ENCODE results near the gene ZBTB39.
"Not testable (repeated sequence)": the region's sequence is repeated elsewhere in the genome, so short reads cannot be mapped to it uniquely, and the experiment has no call there.

Gene ZBTB39

DNA sequence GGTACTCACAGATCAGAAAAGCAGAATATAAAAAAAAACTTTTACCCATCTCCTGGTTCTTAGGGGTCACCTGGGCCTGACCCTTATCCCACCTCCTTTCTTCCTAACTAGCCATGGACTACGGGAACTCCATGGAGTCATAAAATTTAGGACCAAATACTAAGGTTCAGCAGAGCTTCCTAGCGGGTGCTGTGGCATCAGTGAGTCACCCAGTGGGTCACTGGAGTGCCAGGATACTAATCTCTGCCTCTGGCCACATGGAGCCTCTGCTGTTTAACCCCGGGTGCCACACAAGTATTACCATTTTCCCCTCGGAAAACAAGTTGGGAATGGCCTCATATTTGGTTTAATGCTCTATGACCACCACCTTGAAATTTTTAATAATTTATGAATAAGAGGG lies 6.9 kb downstream of the ZBTB39 start:
- DNase-seq = no peak

DNA sequence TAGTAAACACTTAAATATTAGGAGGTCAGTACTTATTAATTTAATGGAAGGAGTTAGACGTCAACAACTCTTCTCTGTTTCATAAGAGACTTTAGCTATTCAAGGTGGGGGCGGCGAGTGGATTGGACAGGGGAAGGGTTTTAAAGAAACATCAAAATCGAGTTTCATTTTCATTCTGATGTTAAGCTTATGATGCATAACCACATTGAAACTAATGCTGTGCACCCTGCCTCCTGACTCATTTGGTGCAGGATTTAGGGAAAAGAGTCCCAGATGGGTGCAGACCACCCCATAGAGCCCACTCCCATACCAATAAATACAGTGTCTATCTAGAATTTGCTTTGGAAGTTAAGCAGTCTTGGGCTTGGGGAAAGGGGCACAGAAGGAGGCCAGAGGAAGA lies 7.4 kb downstream of the ZBTB39 start:
- DNase-seq = no peak

DNA sequence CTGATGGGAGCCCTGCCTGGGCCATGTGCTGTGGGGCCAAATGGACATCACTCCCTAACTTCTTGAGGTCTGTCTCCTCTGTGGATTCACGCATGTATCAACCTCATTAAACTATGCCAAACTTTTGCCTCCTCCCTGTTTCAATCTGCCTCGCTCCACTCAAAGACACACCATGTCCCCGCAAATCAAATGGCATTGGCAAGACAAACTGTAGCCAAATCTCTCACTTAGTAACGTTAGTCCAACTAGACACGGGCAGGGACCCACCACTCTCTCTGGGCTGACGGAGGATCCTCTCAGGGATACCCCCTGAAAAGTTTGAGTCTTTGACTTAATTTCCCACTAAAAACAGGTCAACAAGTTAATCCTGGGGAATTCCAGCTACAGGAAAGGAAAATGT lies 8.0 kb downstream of the ZBTB39 start:
- DNase-seq = no peak

DNA sequence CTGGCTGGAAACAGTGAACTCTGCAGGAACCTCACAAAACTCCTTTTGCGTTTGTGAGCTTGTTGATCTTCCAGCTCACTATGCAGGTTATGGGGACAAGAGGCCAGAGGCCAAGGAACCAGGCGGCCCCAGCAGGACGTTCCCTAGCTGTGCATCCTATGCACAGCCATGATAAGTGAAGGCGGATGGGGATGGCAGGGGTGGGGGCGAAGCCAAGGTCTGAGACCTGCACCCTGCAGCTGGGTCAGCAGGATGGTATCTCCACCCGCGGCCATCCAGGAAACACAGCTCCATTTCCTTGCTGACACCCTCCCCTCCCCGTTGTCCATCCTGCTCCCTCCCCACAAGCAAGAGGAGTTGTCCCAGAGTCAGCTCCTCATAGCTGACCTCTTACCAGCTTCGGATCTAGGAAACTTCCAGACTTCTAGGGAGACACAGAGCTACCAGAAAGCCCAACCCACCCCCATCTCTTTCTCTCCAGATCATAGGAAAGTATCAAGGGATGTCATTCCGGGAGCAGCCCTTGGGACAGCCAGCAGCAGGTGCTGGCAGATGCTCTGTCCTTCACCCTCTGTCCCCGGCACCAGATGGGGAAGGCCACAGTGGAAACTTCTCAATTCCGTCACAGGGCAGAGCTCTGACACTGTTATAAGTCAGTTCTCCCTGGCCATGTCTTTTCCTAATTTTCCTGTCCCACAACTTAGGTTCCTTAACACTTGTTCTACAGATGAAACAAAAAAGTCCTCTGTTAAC lies 9.4 kb downstream of the ZBTB39 start:
- DNase-seq = no peak

DNA sequence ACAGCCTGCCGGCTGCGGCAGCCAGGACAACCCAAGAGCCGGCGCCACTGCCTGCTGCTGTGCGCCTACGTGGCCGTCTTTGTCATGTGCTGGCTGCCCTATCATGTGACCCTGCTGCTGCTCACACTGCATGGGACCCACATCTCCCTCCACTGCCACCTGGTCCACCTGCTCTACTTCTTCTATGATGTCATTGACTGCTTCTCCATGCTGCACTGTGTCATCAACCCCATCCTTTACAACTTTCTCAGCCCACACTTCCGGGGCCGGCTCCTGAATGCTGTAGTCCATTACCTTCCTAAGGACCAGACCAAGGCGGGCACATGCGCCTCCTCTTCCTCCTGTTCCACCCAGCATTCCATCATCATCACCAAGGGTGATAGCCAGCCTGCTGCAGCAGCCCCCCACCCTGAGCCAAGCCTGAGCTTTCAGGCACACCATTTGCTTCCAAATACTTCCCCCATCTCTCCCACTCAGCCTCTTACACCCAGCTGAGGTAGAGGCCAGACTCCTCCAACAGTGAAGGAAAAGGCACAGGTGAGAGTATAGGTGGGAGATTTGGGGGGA lies 10.3 kb downstream of the ZBTB39 start:
- no peak for DNase-seq

DNA sequence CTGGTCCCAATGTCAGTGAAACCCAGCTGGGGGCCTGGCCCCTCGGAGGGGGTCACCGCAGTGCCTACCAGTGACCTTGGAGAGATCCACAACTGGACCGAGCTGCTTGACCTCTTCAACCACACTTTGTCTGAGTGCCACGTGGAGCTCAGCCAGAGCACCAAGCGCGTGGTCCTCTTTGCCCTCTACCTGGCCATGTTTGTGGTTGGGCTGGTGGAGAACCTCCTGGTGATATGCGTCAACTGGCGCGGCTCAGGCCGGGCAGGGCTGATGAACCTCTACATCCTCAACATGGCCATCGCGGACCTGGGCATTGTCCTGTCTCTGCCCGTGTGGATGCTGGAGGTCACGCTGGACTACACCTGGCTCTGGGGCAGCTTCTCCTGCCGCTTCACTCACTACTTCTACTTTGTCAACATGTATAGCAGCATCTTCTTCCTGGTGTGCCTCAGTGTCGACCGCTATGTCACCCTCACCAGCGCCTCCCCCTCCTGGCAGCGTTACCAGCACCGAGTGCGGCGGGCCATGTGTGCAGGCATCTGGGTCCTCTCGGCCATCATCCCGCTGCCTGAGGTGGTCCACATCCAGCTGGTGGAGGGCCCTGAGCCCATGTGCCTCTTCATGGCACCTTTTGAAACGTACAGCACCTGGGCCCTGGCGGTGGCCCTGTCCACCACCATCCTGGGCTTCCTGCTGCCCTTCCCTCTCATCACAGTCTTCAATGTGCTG lies 11.0 kb downstream of the ZBTB39 start:
- DNase-seq = no peak

DNA sequence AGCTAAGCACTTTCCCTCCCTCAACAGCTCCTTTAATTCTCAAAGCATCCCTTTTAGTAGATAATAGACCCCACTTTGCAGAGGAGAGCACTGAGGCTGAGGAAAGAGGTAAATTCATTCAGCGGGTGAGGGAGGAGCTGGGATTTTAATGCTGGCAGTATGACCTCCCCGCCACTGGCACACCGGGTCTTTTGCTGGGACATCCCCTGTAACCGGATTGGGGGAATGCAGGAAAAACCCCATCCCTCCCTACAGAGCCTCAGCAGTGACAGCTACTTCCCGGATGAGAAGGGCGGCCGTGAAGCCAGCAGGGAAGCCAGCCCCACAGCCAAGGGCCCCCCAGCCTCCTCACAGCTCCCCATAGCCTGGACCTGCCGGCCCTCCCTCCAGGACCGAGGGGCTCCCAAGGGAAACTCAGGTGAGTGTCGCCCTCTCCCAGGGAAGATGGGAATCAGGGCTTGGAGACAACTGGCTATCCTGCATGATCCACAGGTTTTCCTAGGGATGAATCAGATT lies 12.1 kb downstream of the ZBTB39 start:
- no peak for DNase-seq

DNA sequence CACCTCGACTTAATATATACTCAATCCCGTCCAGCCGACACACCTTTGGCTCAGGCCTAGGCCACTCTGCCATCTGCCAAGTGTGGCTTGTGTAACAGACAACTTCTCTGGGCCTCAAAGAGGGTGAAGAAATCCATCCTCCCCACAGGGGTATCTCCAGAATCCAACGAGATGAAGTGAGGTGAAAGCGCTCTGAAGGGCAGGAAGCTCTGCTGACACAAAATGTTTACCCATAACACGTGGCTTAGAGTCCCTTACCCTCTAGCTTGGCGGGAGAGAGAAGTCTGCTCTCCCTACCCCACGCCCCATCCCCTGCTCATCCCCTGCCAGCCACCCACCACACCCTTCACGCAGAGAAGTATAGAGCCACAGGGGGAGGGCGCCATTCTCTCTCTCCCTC lies 13.0 kb downstream of the ZBTB39 start:
- no peak for DNase-seq

DNA sequence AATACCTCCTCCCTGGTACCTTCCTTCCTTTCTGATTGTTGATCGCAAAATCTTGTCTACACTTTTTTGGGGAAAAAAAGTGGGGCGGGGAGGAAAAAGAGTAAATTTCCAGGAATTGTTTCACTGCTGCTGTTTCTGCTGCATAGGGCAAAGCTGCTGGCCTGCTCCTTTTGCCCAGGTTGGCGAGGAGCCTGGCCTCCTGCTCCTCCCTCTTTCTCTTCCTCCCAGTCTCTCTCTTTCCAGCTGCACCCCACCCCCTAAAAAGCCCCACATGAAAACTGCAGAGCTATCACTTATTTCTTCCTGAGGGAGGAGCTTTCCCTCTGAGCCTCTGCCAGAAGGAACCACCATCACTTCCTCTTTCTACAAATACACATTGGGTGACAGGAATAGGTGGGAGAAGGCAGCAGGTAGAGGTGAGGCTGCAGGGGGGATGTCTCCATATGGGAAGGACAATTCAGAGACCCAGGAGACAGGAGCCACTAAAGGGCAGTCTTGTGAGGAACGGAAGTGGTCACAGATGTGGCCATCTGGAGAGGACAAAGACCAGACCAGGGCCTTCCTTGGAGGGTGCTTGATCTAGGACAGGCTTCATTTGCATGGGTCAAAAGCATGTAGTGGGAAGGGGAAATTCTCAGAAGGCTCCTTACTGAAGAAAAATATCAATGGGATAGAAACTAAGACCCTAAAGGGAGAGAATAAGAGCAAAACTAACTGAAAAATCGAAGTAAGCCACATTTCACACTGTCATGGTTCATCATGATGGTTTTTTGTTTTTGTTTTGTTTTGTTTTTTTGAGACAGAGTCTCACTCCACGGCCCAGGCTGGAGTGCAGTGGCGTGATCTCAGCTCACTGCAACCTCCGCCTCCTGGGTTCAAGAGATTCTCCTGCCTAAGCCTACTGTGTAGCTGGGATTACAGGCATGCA lies 14.8 kb downstream of the ZBTB39 start:
- DNase-seq = no peak

DNA sequence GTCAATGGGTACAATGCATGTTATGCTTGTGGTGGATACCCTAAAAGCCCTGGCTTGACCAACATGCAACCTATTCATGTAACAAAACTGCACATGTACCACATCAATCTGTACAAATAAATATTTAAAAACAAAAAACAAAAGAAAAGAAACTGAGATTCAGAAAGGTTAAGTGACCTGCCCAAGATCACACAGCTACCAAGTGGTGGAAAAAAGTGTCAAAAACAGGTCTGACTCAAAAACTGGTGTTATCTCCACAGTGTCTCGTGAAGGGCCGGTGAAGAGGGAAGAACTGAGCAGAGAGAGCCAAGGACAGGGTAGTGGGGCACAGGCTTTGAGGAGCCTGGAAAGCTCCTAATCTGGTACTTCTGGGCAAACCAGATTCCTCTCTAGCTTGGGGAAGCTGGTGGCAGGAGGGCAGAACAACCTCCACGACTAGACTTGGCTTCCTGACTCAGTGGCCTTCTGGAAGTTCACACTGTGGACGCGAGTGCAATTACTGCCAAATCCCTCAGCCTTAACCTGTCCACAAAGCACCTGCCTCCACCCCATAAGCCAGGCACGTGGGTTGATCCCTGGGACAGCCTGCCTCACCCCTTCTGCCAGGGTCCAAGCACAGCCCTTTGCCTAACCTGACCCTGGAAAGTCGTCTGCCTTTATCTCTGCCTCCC lies 15.6 kb downstream of the ZBTB39 start:
- DNase-seq = no peak

DNA sequence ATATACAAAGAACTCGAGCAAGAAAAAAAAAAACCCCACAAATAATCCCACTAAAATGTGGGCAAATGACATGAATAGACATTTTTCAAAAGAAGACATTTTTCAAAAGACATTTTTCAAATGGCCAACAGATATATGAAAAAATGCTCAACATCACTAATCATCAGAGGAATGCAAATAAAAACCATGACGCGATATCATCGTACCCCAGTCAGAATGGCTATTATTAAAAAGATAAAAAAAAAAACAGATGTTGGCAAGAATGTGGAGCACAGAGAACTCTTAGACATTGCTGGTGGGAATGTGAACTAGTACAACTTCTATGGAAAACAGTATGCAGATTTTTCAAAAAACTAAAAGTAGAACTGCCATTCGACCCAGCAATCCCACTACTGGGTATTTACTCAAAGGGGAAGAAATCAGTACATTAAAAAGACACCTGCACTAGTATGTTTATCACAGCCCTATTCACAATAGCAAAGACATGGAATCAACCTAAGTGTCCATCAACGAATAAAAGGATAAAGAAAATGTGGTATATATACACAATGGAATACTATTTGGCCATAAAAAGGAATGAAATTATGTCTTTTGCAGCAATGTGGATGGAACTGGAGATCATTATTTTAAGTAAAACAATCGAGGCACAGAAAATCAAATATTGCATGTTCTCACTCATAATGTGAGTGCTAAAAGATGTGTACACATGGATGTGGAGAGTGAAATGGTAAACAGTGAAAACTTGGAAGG lies 16.3 kb downstream of the ZBTB39 start:
- DNase-seq = no peak

DNA sequence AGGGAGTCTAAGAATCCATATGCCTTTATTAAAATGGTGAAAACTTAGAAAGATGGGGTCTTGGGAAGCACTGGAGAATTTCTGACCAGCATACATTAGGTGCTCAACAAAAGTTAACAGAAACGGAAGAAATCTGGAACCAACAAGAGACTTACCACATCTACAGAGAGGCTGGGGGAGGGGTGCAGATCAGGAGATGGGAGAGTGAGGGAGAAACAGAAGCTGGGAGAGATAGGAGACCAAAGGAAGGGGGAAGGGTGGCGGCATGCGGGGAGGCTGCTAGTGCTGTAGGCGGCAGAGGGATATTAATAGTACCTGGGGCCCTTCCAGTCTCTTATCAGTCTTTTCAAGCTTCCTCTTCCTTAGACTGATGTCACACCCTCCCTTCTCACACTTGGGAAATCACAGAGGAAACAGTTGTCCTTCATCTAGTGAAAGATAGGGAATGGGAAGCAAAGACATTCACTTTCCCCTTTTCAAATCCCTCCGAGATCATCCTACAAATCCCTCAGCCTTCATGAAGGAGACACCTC lies 18.1 kb downstream of the ZBTB39 start:
- DNase-seq = no peak

DNA sequence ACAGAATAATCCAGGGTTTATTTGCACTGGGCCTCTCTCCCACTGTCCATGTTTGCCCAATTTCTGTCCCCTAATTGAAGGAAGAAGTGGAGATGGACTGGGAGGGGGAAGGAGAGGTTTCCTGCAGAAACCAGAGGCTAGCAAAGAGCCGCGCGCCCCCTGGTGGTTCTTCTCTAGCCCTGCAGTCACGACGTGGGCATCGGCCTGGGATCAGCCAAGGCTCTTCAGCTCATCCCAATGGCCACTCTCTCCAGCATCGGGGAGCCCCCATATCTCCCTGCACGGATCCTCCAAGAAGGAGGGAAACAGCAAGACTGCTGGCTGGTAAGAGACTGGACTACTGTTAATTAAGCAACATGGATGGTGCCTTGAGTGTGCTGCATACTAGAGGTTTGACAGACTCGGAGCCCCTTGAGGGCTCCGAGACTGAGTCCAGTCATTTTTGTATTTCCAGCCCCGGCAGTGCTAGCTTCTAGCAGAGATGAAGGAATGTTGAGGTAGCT lies 18.7 kb downstream of the ZBTB39 start:
- peak; percentile 50 to 67 for DNase-seq

DNA sequence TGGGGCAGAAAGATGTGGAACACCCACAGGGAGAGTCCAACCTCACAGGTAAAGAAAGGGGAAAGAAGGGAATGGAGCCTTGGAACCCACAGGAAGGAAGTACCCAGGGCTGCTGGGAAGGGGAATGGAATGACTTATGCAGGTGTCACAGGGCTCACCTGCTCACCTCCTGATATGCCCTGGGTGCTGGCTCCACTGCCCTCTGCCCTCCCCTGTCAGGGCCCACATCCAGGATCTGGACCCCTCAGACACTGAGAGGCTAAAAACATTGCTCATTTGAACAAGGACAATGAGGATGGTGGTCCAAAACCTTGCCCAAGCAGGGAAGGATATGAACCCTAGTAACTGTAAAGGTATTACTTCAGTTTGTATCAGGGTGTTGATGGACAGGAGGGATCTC lies 19.3 kb downstream of the ZBTB39 start:
- DNase-seq = no peak

DNA sequence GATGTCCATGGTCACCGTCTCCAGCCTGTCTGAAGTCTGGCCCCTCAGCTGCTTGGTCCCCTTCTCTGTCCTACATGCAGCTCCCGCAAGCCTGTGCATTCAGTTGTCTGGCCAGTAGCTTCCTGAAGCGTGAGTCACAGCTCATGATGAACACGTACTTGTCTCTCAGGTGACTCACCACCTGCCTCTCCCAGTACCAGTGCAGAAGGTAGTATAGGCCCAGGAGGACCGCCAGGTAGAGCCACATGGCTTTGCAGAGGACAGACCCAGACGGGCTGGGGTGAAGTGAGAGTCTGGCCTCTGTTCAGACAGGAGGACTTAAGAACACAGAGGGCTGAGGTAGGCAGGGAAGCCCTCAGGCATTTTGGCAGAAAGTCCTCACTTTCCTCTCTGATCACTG lies 20.6 kb downstream of the ZBTB39 start:
- not testable (repeated sequence) for DNase-seq

DNA sequence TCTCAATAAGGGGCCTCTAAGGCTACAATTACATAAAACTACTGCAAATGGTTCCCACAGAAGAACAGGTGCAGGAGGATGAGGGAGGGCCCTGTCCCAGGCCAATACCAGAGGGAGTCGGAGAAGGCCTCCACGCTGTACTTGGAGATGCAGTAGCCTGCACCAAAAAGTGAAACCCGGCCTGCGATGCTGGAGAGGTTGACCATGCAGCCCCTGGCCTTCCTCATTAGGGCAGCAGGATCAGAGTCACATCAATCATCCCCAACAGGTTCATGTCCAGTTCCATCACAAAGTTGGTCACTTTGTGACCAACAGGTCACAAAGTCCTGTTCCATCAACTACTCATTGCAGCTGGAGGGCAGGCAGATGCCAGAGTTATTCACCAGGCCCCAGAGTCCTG lies 23.0 kb downstream of the ZBTB39 start:
- no peak for DNase-seq

DNA sequence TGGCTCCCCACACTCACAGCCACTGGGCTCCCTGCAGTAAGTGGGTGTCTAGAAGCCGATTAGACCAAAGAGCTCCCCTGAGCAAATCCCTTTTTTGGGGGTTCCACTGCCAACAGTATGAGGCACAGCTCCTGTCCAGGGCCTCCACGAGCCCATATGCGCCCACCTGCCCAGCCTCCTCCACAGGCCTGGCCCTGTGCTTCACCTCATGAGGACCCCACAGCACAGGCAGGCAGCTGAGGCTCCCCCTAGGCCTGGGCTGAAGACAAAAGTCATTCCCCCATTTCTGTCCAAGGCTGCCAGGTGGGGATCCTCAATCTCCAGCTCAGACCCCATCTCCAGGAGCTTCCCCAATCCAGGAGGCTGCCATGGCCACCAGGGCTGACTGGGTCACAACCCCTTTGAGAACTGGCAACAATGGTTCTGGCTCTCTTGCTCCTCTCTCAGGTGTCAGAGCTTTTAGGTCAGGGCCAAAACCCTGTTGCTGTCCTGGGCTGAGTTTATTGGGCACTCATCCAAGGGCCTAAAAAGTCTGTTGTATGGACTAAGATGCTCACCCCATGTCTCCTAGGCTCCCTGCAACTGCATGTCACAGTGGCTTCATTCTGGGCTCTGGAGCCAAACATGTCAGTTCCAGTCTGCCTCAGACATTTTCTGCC lies 23.6 kb downstream of the ZBTB39 start:
- DNase-seq = not testable (repeated sequence)

DNA sequence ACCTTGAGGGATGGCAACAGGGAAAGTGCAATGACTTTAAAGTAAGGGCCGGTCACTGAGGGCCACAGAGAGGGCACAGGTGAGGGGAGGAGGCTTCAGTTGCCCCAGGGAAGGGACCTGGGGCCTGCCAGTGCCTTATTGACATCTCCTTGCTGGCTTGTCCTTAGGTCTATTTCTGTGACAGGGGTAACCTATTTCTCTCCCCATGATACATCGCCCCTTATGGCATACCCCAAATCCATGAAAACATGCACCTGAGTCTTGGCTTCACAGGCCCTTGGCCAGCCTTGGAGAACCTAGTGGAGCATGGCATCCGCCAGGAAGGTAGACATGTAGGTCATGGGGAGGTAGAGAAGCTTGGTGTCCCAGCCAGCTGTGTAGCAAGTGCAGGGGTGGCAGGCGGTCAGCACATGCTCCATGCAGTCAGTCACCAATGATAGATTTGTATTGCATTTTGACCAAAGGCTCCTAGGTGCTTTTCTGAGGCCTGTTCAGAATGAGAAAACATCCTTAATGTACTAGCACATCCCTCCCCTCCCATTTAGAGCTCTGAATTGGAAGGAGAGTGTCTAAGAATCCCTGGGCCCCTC lies 25.3 kb downstream of the ZBTB39 start:
- no peak for DNase-seq

DNA sequence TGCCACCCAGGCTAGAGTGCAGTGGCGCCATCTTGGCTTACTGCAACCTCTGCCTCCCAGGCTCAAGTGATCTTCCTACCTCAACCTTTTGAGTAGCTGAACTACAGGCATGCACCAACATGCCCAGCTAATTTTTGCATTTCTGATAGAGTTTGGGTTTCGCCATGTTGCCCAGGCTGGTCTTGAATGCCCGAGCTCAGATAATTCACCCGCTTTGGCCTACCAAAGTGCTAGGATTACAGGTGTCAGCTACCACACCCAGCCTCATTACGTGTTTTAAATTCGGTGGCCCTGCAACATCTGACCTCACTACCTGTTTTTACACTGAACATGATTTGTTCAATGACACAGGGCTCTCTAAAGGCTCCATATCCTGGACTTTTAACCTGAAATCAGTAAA lies 26.1 kb downstream of the ZBTB39 start:
- no peak for DNase-seq

DNA sequence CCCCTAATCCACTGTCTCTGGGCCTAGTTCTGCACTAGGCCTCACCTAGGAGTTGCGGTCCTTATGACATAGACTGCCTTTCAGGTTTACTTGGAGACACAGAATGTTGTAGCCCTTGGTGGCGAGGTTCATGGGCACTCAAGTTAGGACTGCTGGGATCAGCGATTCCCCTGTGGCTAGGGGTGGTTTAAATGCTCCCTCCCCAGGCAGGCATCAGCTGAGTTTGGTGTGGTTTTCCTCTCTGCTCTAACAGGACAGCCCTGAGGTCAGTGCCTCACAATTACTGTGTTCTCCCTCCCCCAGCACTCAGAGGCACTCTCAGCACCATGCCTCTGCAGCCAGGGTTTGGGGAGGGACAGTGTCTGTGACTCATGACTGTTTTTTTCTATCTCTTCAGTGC lies 26.7 kb downstream of the ZBTB39 start:
- DNase-seq = no peak
